Measurements from ENCODE around the gene ROGDI. TPM values are rescaled to one million over a fixed set of nuclear protein-coding genes. Genes with fewer than 3 reads are reported as not detected.

The ROGDI gene
- total and polyA plus RNA-seq, 2 donors (not counting 1 experiment from before 2014, with no cell fraction given), result 9.2 to 31.9 TPM

GRCh38 chr16:4846901-4847773 is 44.7 kb upstream of the ROGDI start, which contains the start of the genes GLYR1 and UBN1:
TSS of gene GLYR1 (minus strand) at chr16:4847288. CDS start at chr16:4847265, 23 bp downstream.
TSS of gene UBN1 (plus strand) at chr16:4847481. CDS start at chr16:4852918, 5,437 bp downstream.
- ATAC-seq (ENCODE audit: low read depth), result peak; percentile 86
- Histone ChIP-seq H3K9me3 (ENCODE audit: control extremely low read depth in 1 of 3, control insufficient read depth in 2 of 3, insufficient read depth in 1 of 3, low read length in 2 of 3) (no peaks in the 10 kb centered on the region), H3K9ac (ENCODE audit: low read length) (peak within 1 kb of the TSS; percentile 90), H3K27me3 (replicated peaks in 1 of 4; ENCODE audit: control extremely low read depth in 1 of 4, control insufficient read depth in 3 of 4, insufficient read depth in 4 of 4, low read length in 3 of 4) (no peaks in the 10 kb centered on the region), H4K20me1 (ENCODE audit: control insufficient read depth, insufficient read depth, low read length, poor library complexity, severe bottlenecking) (peaks cover 38% of the 10 kb centered on the region), H3K4me1 (ENCODE audit: control insufficient read depth in 2 of 2, insufficient read depth in 2 of 2, low read length in 2 of 2) (peaks cover 27 to 31% of the 10 kb centered on the region in 2 donors), H3K27ac (ENCODE audit: low read length in 2 of 2) (peak within 1 kb of the TSS; percentile 80 to 97), H3K4me2 (replicated peaks; ENCODE audit: low read depth, low read length, poor library complexity, severe bottlenecking) (peak within 1 kb of the TSS; percentile 95), H3K36me3 (replicated peaks in 1 of 2; ENCODE audit: control extremely low read depth in 1 of 2, control insufficient read depth in 1 of 2, extremely low read depth in 1 of 2, insufficient read depth in 2 of 2, low read length in 1 of 2) (peaks cover 3 to 20% of the 10 kb centered on the region in 2 experiments), H2AFZ (ENCODE audit: insufficient read depth, low read depth, low read length, poor library complexity, severe bottlenecking) (peak within 1 kb of the TSS; percentile 87), H3K79me2 (ENCODE audit: control insufficient read depth, insufficient read depth, low read length) (peaks cover 74% of the 10 kb centered on the region), H3K4me3 (ENCODE audit: control extremely low read depth in 1 of 5, extremely low read depth in 1 of 5, insufficient read depth in 1 of 5, low read depth in 2 of 5, low read length in 4 of 5) (peak within 1 kb of the TSS; percentile 69 to 96 (median 87))
- TF ChIP-seq CTCF (IDR thresholded peaks at IDR 0.05) (no peak), EZH2 (IDR thresholded peaks at IDR 0.05; ENCODE audit: borderline replicate concordance, insufficient read depth, low read depth, low read length, poor library complexity, severe bottlenecking) (no peak)
- peaks cover 34% of the 10 kb centered on the region for H3K4me1 Mint-ChIP-seq
- no peaks in the 10 kb centered on the region for H3K27me3 Mint-ChIP-seq
- intact Hi-C loops (cut with micrococcal nuclease), result loop anchor here (1.0 kb wide), 5 partner anchors 45 to 231 kb away; partner anchors contain the start of genes NAGPA, NUDT16L1, ROGDI and ZNF500
- under 1% methylated on average over 126 of the region's 126 CpGs for WGBS (ENCODE audit: insufficient coverage)
- peak; percentile 99 for DNase-seq
- CTCF ChIA-PET, result no interaction called here
- no peaks in the 10 kb centered on the region for H3K9me3 Mint-ChIP-seq (ENCODE audit: insufficient read depth)
- peak within 1 kb of the TSS; percentile 93 for H3K4me3 Mint-ChIP-seq
- POLR2A ChIA-PET, result interaction anchor here (2.0 kb wide), 1 partner anchor 44 kb away, joined by 6 read pairs; the partner anchor contains the start of gene ROGDI
- peak within 1 kb of the TSS; percentile 96 for H3K27ac Mint-ChIP-seq
